ENCODE results near the gene MOV10L1. TPM values are rescaled to one million over a fixed set of nuclear protein-coding genes. Genes with fewer than 3 reads are reported as not detected.

MOV10L1 gene
- total RNA-seq, 4 donors from 2014 or later, result 0.68 to 0.80 TPM; not detected in 2

DNA sequence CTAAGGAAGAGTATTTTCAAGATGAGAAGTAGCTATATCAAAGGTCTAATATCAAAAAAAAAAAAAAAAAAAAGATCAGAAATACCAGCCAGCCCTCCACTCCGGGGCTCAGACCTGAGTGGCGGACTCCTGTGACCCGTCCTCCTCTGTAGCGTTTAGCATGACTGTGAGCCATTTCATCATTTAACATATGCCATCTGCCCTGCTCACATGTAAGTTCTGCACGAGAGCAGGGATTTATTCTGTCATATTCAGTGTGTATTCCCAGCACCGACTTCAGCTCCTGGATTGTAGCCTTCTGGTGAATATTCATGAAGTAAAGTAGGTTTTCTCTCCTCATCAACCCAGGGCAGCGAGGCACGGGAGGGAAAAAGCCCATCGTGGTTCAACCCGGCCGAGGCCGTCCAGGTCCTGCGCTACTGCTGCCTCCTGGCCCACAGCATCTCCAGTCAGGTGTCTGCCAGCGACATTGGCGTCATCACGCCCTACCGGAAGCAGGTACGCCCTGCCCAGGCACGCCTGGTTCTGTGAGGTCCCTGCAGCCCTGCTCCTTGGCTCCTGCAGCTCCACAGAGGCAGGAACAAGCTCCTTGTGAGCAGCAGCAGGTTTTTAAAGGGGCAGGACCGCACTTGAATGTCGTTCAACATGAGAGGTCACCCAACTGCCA lies 68.0 kb downstream of the MOV10L1 start:
- H3K9me3 ChIP-seq, result no peaks in the 10 kb centered on the region
- H3K4me1 ChIP-seq, result peaks cover 3% of the 10 kb centered on the region
- TF ChIP-seq EP300 (IDR thresholded peaks at IDR 0.05), result no peak
- TF ChIP-seq, protein P1, sequence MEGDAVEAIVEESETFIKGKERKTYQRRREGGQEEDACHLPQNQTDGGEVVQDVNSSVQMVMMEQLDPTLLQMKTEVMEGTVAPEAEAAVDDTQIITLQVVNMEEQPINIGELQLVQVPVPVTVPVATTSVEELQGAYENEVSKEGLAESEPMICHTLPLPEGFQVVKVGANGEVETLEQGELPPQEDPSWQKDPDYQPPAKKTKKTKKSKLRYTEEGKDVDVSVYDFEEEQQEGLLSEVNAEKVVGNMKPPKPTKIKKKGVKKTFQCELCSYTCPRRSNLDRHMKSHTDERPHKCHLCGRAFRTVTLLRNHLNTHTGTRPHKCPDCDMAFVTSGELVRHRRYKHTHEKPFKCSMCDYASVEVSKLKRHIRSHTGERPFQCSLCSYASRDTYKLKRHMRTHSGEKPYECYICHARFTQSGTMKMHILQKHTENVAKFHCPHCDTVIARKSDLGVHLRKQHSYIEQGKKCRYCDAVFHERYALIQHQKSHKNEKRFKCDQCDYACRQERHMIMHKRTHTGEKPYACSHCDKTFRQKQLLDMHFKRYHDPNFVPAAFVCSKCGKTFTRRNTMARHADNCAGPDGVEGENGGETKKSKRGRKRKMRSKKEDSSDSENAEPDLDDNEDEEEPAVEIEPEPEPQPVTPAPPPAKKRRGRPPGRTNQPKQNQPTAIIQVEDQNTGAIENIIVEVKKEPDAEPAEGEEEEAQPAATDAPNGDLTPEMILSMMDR (IDR thresholded peaks at IDR 0.05), result no peak
- TF ChIP-seq POLR2AphosphoS5 (IDR thresholded peaks at IDR 0.05), result no peak
- TF ChIP-seq POLR2A (IDR thresholded peaks at IDR 0.05), result no peak
- no peak overlapping the region for H3K4me3 ChIP-seq
- WGBS, result 67% methylated on average over 19 of the region's 21 CpGs
- H3K27me3 ChIP-seq, result peaks cover 7% of the 10 kb centered on the region
- no peaks in the 10 kb centered on the region for H3K36me3 ChIP-seq
- no peak overlapping the region for H3K27ac ChIP-seq
- peak; percentile 70 to 79 for DNase-seq (ENCODE audit: low spot score in 2 of 2)

DNA sequence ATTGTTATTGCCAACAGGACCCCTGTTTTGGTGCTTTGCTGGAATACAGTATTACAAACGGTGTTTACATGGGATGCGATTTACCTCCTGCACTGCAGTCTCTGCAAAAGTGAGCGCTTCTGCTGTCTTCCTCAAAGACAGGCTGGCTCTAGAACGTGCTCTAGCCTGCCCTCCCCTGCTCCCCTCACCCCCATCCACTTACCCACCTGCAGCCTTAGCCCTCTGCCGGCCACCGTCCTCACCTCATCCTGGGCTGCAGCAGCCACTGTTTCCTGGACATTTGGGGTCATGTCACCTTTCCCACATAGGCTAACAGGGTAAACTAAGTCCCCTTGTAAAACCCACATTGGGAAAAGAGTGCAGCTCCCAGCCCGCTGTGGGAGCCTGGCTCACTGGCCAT lies 71.1 kb downstream of the MOV10L1 start:
- Histone ChIP-seq H3K9me3 (no peaks in the 10 kb centered on the region), H3K4me1 (peaks cover 3% of the 10 kb centered on the region), H3K4me3 (no peak overlapping the region), H3K27me3 (peaks cover 10% of the 10 kb centered on the region), H3K36me3 (no peaks in the 10 kb centered on the region), H3K27ac (no peak overlapping the region)
- DNase-seq (ENCODE audit: low spot score in 2 of 2), result peak in 1 of 2 donors; percentile 64
- WGBS, result 94% methylated on average over 6 of the region's 7 CpGs
- TF ChIP-seq POLR2AphosphoS5 (IDR thresholded peaks at IDR 0.05), result no peak
- TF ChIP-seq, protein P1 (IDR thresholded peaks at IDR 0.05), result no peak

DNA sequence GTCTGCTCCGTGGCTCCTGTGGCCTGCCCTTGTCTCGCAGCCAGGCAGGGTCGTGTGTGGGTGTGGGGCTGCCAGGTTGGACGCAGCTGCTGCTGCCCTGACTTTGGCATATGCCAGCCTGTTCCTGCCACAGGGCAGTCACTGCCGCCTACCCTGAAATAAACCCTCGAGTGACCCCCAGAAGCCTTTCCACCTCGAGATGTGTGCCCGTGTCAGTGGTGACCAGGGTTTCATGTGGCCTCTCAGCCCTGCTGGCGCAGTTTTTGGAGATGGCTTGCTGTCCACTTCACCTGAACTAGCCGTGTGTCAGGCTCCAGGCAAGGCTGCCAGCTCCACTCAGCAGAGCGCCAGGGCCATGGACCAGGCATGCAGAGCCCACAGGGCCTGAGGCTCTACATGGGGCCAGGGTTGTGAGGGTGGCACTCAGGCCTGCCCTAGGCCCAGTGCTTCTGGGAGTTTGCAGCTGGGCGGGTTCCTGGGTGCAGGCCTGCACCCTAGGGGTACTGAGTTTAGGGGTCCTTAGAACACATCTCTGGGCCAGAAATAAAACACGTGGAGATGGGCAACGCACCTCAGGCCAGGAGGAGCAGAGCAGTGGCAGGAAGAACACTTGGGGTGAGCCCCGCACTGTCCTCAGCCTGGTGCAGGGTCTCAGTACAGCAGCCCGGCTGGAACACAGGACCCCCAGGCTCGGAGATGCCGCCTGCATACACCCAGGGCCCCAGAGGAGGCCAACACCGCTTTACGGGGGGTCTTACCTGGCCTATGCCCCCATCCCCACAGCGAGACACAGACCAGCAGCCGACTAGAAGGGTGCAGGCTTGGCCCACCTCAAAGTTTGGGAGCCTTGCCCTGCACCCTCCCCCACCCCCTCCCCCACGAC lies 71.9 kb downstream of the MOV10L1 start:
- DNase-seq (ENCODE audit: low spot score in 2 of 2), result peak in 1 of 2 donors; percentile 62
- WGBS, result 52% methylated on average over 2 of the region's 23 CpGs
- Histone ChIP-seq H3K4me3 (no peak overlapping the region), H3K4me1 (peaks cover 3% of the 10 kb centered on the region), H3K9me3 (no peaks in the 10 kb centered on the region), H3K36me3 (no peaks in the 10 kb centered on the region), H3K27ac (no peak overlapping the region), H3K27me3 (peaks cover 10% of the 10 kb centered on the region)
- TF ChIP-seq POLR2A (IDR thresholded peaks at IDR 0.05) (no peak), EP300 (IDR thresholded peaks at IDR 0.05) (no peak), POLR2AphosphoS5 (IDR thresholded peaks at IDR 0.05) (no peak)
- TF ChIP-seq, protein P1 (IDR thresholded peaks at IDR 0.05), result no peak

DNA sequence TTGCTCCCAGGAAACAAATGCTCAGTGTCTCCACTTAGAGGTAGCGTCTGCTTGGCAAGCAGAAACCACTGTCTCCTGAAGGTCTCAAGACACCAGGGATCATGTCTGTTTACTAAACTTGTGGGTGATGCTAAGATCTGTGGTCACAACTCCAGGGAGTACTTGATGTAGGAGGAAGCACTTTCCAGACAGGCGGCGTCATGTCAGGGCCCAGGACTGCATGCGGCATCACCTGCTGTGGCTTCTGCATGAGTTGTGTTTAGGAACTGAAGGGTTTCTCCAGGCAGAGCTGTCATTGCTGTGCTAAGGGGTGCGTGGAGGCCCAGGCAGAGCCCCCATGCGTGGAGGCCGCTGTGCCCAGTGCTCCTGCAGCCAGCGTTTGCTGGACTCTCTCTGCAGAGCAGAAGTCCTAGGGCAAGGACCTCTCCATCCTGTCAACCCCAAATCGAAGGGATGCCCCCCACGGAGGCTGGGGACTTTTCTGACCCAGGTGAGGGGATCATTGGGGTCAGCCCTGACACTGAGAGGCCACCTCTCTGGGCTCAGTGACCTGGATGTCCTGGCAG lies 72.7 kb downstream of the MOV10L1 start:
- DNase-seq (ENCODE audit: low spot score in 2 of 2), result no peak

More for the DNA sequence above, 72.7 kb downstream of the MOV10L1 start:
- Histone ChIP-seq H3K27me3 (peaks cover 10% of the 10 kb centered on the region), H3K9me3 (no peaks in the 10 kb centered on the region), H3K4me1 (peaks cover 3% of the 10 kb centered on the region), H3K4me3 (no peak overlapping the region), H3K27ac (no peak overlapping the region), H3K36me3 (no peaks in the 10 kb centered on the region)
- TF ChIP-seq POLR2A (IDR thresholded peaks at IDR 0.05) (no peak), EP300 (IDR thresholded peaks at IDR 0.05) (no peak)
- TF ChIP-seq, protein P1 (IDR thresholded peaks at IDR 0.05), result no peak
- 76% methylated on average over 4 of the region's 10 CpGs for WGBS

Measured in suprapubic skin (tissue), 4 donors.